Endodermal cell (in vitro differentiated cells): ENCODE data around the gene ARFGEF3. TPM values are rescaled to one million over a fixed set of nuclear protein-coding genes. Genes with fewer than 3 reads are reported as not detected.

Experiments used
- DNase-seq: peaks from one replicate; pipeline ENCODE4 v3.0.0-alpha.2; 2017
- H3K27ac ChIP-seq: 2 replicates; pipeline ENCODE4 v1.5.1; 2013; ENCODE audit warnings: mild to moderate bottlenecking, low read depth, low read length, moderate library complexity
- H3K27me3 ChIP-seq: 2 replicates; pipeline ENCODE4 v1.6.1; 2013; ENCODE audit warnings: mild to moderate bottlenecking, low read length, moderate library complexity; ENCODE audit not compliant: insufficient read depth, control insufficient read depth, poor library complexity, severe bottlenecking
- H3K36me3 ChIP-seq: 2 replicates; pipeline ENCODE4 v1.7.0; 2013; ENCODE audit warnings: mild to moderate bottlenecking, low read length, moderate library complexity; ENCODE audit not compliant: control insufficient read depth, insufficient read depth
- H3K4me1 ChIP-seq: one replicate; pipeline ENCODE4 v1.7.0; 2013; ENCODE audit warnings: low read length; ENCODE audit not compliant: control insufficient read depth, insufficient read depth
- H3K4me3 ChIP-seq: 2 replicates; pipeline ENCODE4 v1.5.1; 2013; ENCODE audit warnings: mild to moderate bottlenecking, low read length, moderate library complexity
- H3K9ac ChIP-seq: 2 replicates; pipeline ENCODE4 v1.6.1; 2013; ENCODE audit warnings: mild to moderate bottlenecking, low read length, moderate library complexity; ENCODE audit not compliant: poor library complexity, severe bottlenecking; ENCODE audit errors: extremely low read depth
- H3K9me3 ChIP-seq: 2 replicates; pipeline ENCODE4 v1.6.1; 2013; ENCODE audit warnings: mild to moderate bottlenecking, low read length, moderate library complexity; ENCODE audit not compliant: control insufficient read depth
- H3K27ac Mint-ChIP-seq: 2 replicates; pipeline ENCODE4 v1.8.0; 2020; ENCODE audit warnings: mixed read lengths
- H3K27me3 Mint-ChIP-seq: 2 replicates; pipeline ENCODE4 v1.8.0; 2021; ENCODE audit warnings: mild to moderate bottlenecking, mixed read lengths; ENCODE audit not compliant: insufficient read depth
- H3K36me3 Mint-ChIP-seq: 2 replicates; pipeline ENCODE4 v1.8.0; 2020; ENCODE audit warnings: low read depth, mixed read lengths
- H3K4me1 Mint-ChIP-seq: 2 replicates; pipeline ENCODE4 v1.8.0; 2020; ENCODE audit warnings: mixed read lengths
- H3K4me3 Mint-ChIP-seq: 2 replicates; pipeline ENCODE4 v1.8.0; 2020; ENCODE audit warnings: mild to moderate bottlenecking, moderate library complexity, mixed read lengths
- H3K9me3 Mint-ChIP-seq: 2 replicates; pipeline ENCODE4 v1.8.0; 2020; ENCODE audit warnings: mild to moderate bottlenecking, mixed read lengths
- WGBS, 2 experiments: methylation state at CpG; one replicate each; pipeline versions ENCODE4 v1.1.5 to v1.1.7; 2013; ENCODE audit warnings: missing lambda C conversion rate in 2 of 2, mixed read lengths in 1 of 2; ENCODE audit not compliant: insufficient coverage in 1 of 2, insufficient read length in 1 of 2; 5-methylcytosine and 5-hydroxymethylcytosine counted together
- total RNA-seq, 2 donors: library from RNA; stranded (reverse); fragmentation: NEBNext Ultra II Directional in 1 of 2; extraction: Animal tissue kit (Norgen Biotek cat#: 25700) in 1 of 2; gene quantifications; 2 replicates in 1 of 2; 3 replicates in 1 of 2; pipeline ENCODE4 v1.2.1, GENCODE V29; 2021
- TF ChIP-seq, protein P1 (sequence below): fragments of 200-600 bp; sonication (generic); conservative IDR thresholded peaks from 2 replicates; pipeline ENCODE4 v1.5.0; 2021; ENCODE audit warnings: antibody characterized with exemption, mild to moderate bottlenecking

Gene ARFGEF3
- total RNA-seq, 2 donors from 2014 or later: 10.9 to 14.3 TPM

GRCh38 chr6:138291849-138292181 is 130.1 kb downstream of the ARFGEF3 start:
- peaks cover 25% of the 10 kb centered on the region for H3K36me3 Mint-ChIP-seq
- H3K27me3 ChIP-seq: peaks cover 28% of the 10 kb centered on the region

DNA sequence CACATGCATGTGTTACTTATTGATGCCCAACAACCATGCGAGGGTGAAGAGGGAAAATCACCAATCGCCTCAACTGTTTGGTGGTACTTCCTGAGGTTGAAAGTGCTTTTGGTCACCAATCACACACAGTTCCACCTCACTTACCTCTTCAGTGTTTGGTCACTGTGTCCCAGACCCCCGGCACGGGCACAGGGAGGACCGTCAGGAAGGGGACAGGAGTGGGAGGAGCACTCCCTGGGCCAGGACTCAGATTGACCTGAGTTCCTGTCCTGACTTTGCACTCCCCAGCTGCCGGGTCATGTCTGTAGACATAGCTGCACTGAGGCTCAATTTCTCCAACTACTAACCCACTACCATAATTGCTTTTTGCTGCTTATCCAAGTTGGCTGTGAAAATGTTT is 130.7 kb downstream of the ARFGEF3 start:
- H3K4me1 ChIP-seq: peaks cover 9% of the 10 kb centered on the region
- no peak overlapping the region for H3K9ac ChIP-seq
- peaks cover 20% of the 10 kb centered on the region for H3K4me1 Mint-ChIP-seq
- H3K27ac Mint-ChIP-seq: no peak overlapping the region
- no peaks in the 10 kb centered on the region for H3K9me3 Mint-ChIP-seq
- H3K4me3 ChIP-seq: no peak overlapping the region
- no peak overlapping the region for H3K4me3 Mint-ChIP-seq
- no peaks in the 10 kb centered on the region for H3K9me3 ChIP-seq
- DNase-seq: no peak
- H3K36me3 ChIP-seq: peaks cover 20% of the 10 kb centered on the region
- H3K27me3 ChIP-seq: peaks cover 34% of the 10 kb centered on the region
- H3K27me3 Mint-ChIP-seq: peaks cover 37% of the 10 kb centered on the region
- peaks cover 21% of the 10 kb centered on the region for H3K36me3 Mint-ChIP-seq
- H3K27ac ChIP-seq: no peak overlapping the region
- WGBS, 2 experiments: 93 to 100% methylated on average over 2 to 6 of the region's 6 CpGs
- TF ChIP-seq, protein P1, sequence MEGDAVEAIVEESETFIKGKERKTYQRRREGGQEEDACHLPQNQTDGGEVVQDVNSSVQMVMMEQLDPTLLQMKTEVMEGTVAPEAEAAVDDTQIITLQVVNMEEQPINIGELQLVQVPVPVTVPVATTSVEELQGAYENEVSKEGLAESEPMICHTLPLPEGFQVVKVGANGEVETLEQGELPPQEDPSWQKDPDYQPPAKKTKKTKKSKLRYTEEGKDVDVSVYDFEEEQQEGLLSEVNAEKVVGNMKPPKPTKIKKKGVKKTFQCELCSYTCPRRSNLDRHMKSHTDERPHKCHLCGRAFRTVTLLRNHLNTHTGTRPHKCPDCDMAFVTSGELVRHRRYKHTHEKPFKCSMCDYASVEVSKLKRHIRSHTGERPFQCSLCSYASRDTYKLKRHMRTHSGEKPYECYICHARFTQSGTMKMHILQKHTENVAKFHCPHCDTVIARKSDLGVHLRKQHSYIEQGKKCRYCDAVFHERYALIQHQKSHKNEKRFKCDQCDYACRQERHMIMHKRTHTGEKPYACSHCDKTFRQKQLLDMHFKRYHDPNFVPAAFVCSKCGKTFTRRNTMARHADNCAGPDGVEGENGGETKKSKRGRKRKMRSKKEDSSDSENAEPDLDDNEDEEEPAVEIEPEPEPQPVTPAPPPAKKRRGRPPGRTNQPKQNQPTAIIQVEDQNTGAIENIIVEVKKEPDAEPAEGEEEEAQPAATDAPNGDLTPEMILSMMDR: no peak

More at GRCh38 chr6:138291849-138292181, 130.1 kb downstream of the ARFGEF3 start:
- Mint-ChIP-seq H3K4me1 (peaks cover 18% of the 10 kb centered on the region), H3K27me3 (peaks cover 32% of the 10 kb centered on the region), H3K27ac (no peak overlapping the region), H3K9me3 (no peaks in the 10 kb centered on the region), H3K4me3 (no peak overlapping the region)
- no peak for DNase-seq
- WGBS, 2 experiments: 96 to 97% methylated on average over 22 to 28 of the region's 28 CpGs
- Histone ChIP-seq H3K4me3 (no peak overlapping the region), H3K4me1 (peaks cover 9% of the 10 kb centered on the region), H3K9me3 (no peaks in the 10 kb centered on the region), H3K36me3 (peaks cover 24% of the 10 kb centered on the region), H3K9ac (no peak overlapping the region), H3K27ac (no peak overlapping the region)
- TF ChIP-seq, protein P1: no peak

DNA sequence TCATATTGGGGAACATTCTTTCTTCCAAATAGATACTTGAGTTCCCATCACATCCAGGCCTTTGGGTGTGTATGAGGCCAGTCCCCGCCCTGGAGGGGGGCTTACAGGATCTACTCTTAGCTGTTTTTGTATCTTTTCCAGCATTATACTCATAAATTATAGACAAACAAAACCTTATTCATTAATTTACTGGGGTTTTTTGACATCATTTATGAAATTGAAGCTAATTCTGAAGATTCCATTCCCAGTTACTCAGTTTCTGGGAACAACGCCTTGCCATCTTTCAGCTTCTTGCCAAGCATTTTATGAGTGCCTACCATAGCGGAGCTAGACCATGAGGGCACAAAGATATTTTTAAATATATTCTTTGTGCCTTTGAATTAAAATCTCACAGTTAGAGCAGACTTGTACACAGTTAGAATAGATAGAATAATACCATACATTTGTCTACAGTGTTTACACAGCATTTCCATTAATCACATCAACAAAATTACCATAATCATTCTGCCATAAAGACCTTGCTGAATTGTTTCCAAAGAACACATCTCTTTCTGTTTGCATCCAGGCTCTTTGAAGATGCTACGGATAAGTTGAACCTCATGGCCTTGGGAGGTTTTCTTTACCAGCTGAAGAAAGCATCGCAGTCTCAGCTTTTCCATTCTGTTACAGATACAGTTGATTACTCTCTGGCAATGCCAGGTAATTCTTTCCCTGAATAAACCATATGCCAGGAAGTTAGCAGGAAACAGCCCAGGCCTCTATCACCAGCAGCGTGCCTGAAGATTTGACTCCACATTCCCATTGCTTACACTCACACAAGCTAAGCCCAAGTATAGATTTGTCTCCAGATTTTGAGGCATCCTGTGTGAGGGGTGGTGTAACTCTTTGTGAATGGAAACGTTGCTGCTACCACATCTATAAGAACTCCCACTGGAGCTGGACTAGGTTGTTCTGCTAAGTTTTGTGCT is 132.0 kb downstream of the ARFGEF3 start:
- DNase-seq: no peak
- H3K4me3 ChIP-seq: no peak overlapping the region
- TF ChIP-seq, protein P1: no peak
- H3K9ac ChIP-seq: no peak overlapping the region
- Mint-ChIP-seq H3K36me3 (peaks cover 24% of the 10 kb centered on the region), H3K4me1 (peaks cover 31% of the 10 kb centered on the region), H3K9me3 (no peaks in the 10 kb centered on the region), H3K4me3 (no peak overlapping the region), H3K27me3 (peaks cover 50% of the 10 kb centered on the region), H3K27ac (no peak overlapping the region)
- H3K4me1 ChIP-seq: peaks cover 9% of the 10 kb centered on the region
- no peaks in the 10 kb centered on the region for H3K9me3 ChIP-seq
- H3K27ac ChIP-seq: no peak overlapping the region
- 91 to 98% methylated on average over 4 to 7 of the region's 7 CpGs for WGBS, 2 experiments
- H3K27me3 ChIP-seq: peaks cover 47% of the 10 kb centered on the region
- H3K36me3 ChIP-seq: peaks cover 18% of the 10 kb centered on the region
